ENCODE data around the gene FAM20C. TPM values are rescaled to one million over a fixed set of nuclear protein-coding genes. Genes with fewer than 3 reads are reported as not detected.

Gene FAM20C
- total RNA-seq, 2 experiments from 2014 or later: not detected

- no peak overlapping the region for H2AFZ ChIP-seq (ENCODE audit: low read length)
- BruUV-seq (replicated peaks): no TSS peak
- no peak overlapping the region for H3K4me2 ChIP-seq (ENCODE audit: low read length)
- no peaks in the 10 kb centered on the region for H3K9me2 ChIP-seq (ENCODE audit: insufficient read depth, low read length)
- no peak overlapping the region for H3K4me3 ChIP-seq (ENCODE audit: low read depth, low read length, poor library complexity, severe bottlenecking)
- ChIA-PET CTCF (ENCODE audit: unreplicated experiment) (no interaction called here), POLR2A (no interaction called here)
- H3K4me1 ChIP-seq (ENCODE audit: insufficient read depth, low read length, poor library complexity, severe bottlenecking): no peaks in the 10 kb centered on the region
- H3K27ac ChIP-seq (ENCODE audit: low read depth, low read length, poor library complexity, severe bottlenecking): no peak overlapping the region
- DNase-seq (ENCODE audit: low spot score): no peak
- H3K79me2 ChIP-seq (ENCODE audit: insufficient read depth, low read depth, low read length): no peaks in the 10 kb centered on the region
- no peaks in the 10 kb centered on the region for H3K9me3 ChIP-seq (ENCODE audit: low read length)
- intact Hi-C loops (cut with micrococcal nuclease; ENCODE audit: unreplicated experiment): no loop called here
- TF ChIP-seq EZH2phosphoT487 (IDR thresholded peaks at IDR 0.05; ENCODE audit: borderline replicate concordance, low read depth, low read length) (no peak), CTCF (conservative IDR thresholded peaks at IDR 0.05; ENCODE audit: low read length) (no peak)
- H4K20me1 ChIP-seq (ENCODE audit: insufficient read depth, low read length): no peaks in the 10 kb centered on the region
- no peaks in the 10 kb centered on the region for H3K36me3 ChIP-seq (ENCODE audit: insufficient read depth, low read length)
Observed at GRCh38 chr7:166338-167060, 25.9 kb upstream of the FAM20C start.

GRCh38 chr7:167090-167855 lies 25.1 kb upstream of the FAM20C start:
- no TSS peak for BruUV-seq (replicated peaks)
- Histone ChIP-seq H2AFZ (ENCODE audit: low read length) (no peak overlapping the region), H3K9me3 (ENCODE audit: low read length) (no peaks in the 10 kb centered on the region), H3K79me2 (ENCODE audit: insufficient read depth, low read depth, low read length) (no peaks in the 10 kb centered on the region), H3K27ac (ENCODE audit: low read depth, low read length, poor library complexity, severe bottlenecking) (no peak overlapping the region), H3K4me1 (ENCODE audit: insufficient read depth, low read length, poor library complexity, severe bottlenecking) (no peaks in the 10 kb centered on the region), H3K4me3 (ENCODE audit: low read depth, low read length, poor library complexity, severe bottlenecking) (no peak overlapping the region), H4K20me1 (ENCODE audit: insufficient read depth, low read length) (no peaks in the 10 kb centered on the region), H3K4me2 (ENCODE audit: low read length) (no peak overlapping the region), H3K9me2 (ENCODE audit: insufficient read depth, low read length) (no peaks in the 10 kb centered on the region), H3K36me3 (ENCODE audit: insufficient read depth, low read length) (no peaks in the 10 kb centered on the region)
- TF ChIP-seq CTCF (conservative IDR thresholded peaks at IDR 0.05; ENCODE audit: low read length) (no peak), EZH2phosphoT487 (IDR thresholded peaks at IDR 0.05; ENCODE audit: borderline replicate concordance, low read depth, low read length) (no peak)
- intact Hi-C loops (cut with micrococcal nuclease; ENCODE audit: unreplicated experiment): no loop called here
- DNase-seq (ENCODE audit: low spot score): no peak
- POLR2A ChIA-PET: no interaction called here
- CTCF ChIA-PET (ENCODE audit: unreplicated experiment): no interaction called here
